Activated T-cell treated with anti-CD3 and anti-CD28 coated beads, Interleukin-2, amount 50 U/mL, for 72 hours (primary cell): ENCODE measurements around the gene CTAG2. TPM values are rescaled to one million over a fixed set of nuclear protein-coding genes. Genes with fewer than 3 reads are reported as not detected.

Experiments
- ATAC-seq, 2 donors: fragments of 150-1000 bp; cut with Tn5 transposase; replicated peaks in 1 of 2; 2 replicates each; pipeline ENCODE4 v1.10.0; 2021; ENCODE audit warnings: moderate library complexity in 2 of 2, mild to moderate bottlenecking in 1 of 2
- DNase-seq, 2 donors: peaks; one replicate each; pipeline ENCODE4 v3.0.0; 2021 to 2022; ENCODE audit warnings: mixed read lengths in 1 of 2
- H3K27ac Mint-ChIP-seq: one replicate; pipeline ENCODE4 v1.8.0; 2022; ENCODE audit warnings: mild to moderate bottlenecking, moderate library complexity, mixed read lengths
- H3K27me3 Mint-ChIP-seq: one replicate; pipeline ENCODE4 v1.8.0; 2022; ENCODE audit warnings: low read depth, mixed read lengths
- H3K36me3 Mint-ChIP-seq, 2 donors: one replicate each; pipeline ENCODE4 v1.8.0; 2022; ENCODE audit warnings: mixed read lengths in 2 of 2, mild to moderate bottlenecking in 1 of 2; ENCODE audit not compliant: insufficient read depth in 2 of 2
- H3K4me1 Mint-ChIP-seq: one replicate; pipeline ENCODE4 v1.8.0; 2022; ENCODE audit warnings: low read depth, mixed read lengths
- H3K4me3 Mint-ChIP-seq, 2 donors: one replicate each; pipeline ENCODE4 v1.8.0; 2022; ENCODE audit warnings: mild to moderate bottlenecking in 2 of 2, mixed read lengths in 2 of 2, moderate library complexity in 2 of 2
- H3K9me3 Mint-ChIP-seq, 2 donors: one replicate each; pipeline ENCODE4 v1.8.0; 2022; ENCODE audit warnings: mixed read lengths in 2 of 2
- total RNA-seq, 2 donors: library from RNA; stranded (reverse); gene quantifications; one replicate each; pipeline ENCODE4 v1.2.3, GENCODE V29; 2022

CTAG2 gene
- total RNA-seq, 2 donors from 2014 or later = not detected

DNA sequence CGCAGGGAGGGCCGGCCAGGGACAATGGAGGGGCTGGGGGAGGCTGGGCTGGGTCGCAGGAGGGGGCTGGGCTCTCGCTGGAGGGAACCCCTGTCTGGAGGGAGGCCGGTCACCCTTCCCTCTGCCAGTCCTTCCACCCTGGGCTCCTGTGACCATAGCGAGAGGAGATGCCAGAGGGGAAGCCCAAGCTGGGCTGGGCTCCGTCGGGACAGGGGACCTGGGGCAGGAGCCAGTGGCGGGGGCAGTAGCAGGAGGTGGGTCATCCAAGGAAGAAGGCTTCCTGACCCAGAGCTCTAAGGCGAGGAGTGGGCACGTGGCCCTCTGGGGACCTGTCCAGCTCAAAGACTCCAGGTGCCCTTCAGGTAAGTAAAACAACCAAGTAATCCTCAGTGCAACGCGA lies 51.2 kb downstream of the CTAG2 start:
- ATAC-seq (no peak), DNase-seq (no peak)
- Mint-ChIP-seq H3K27me3 (peaks cover 27% of the 10 kb centered on the region), H3K9me3 (no peaks in the 10 kb centered on the region), H3K36me3 (no peaks in the 10 kb centered on the region), H3K27ac (no peak overlapping the region), H3K4me1 (peaks cover 16% of the 10 kb centered on the region), H3K4me3 (no peak overlapping the region)

Other genes starting within 250 kb of the CTAG2 start
- gene DNASE1L1, start 244.3 kb downstream of the CTAG2 start, total RNA-seq = 10 to 100 TPM in 1 of 2 donors, 1 to 10 TPM in 1; 9.3 to 11.4 TPM
- 100 to 1,000 TPM in 1 of 2 donors, 10 to 100 TPM in 1; 89.0 to 106 TPM for gene TAFAZZIN, start 242.0 kb downstream of the CTAG2 start, total RNA-seq
- gene ATP6AP1, start 224.9 kb downstream of the CTAG2 start, total RNA-seq = 10 to 100 TPM; 37.0 to 38.7 TPM
- gene GDI1, start 216.4 kb downstream of the CTAG2 start, total RNA-seq = 100 to 1,000 TPM; 115 to 118 TPM
- 10 to 100 TPM; 49.6 to 56.6 TPM for gene FAM50A, start 209.4 kb downstream of the CTAG2 start, total RNA-seq
- 10 to 100 TPM; 39.4 to 42.9 TPM for gene PLXNA3, start 195.3 kb downstream of the CTAG2 start, total RNA-seq
- gene LAGE3, start 174.3 kb downstream of the CTAG2 start, total RNA-seq = 10 to 100 TPM; 34.3 to 35.8 TPM
- 10 to 100 TPM; 45.0 to 53.5 TPM for gene UBL4A, start 167.0 kb downstream of the CTAG2 start, total RNA-seq
- gene SLC10A3, start 162.9 kb downstream of the CTAG2 start, total RNA-seq = 10 to 100 TPM; 19.9 to 25.1 TPM
- gene FAM3A, start 137.3 kb downstream of the CTAG2 start, total RNA-seq = 10 to 100 TPM; 31.2 to 32.9 TPM
- 10 to 100 TPM; 46.9 to 47.3 TPM for gene G6PD, start 106.7 kb downstream of the CTAG2 start, total RNA-seq
- gene IKBKG, start 106.0 kb downstream of the CTAG2 start, total RNA-seq = 10 to 100 TPM; 38.4 to 39.4 TPM
- not detected for gene CTAG1A, start 68.4 kb downstream of the CTAG2 start, total RNA-seq
- not detected for gene CTAG1B, start 34.3 kb downstream of the CTAG2 start, total RNA-seq
- 1 to 10 TPM; 6.2 to 8.4 TPM for gene GAB3, start 97.5 kb upstream of the CTAG2 start, total RNA-seq
- 100 to 1,000 TPM in 1 of 2 donors, 10 to 100 TPM in 1; 92.7 to 111 TPM for gene DKC1, start 109.3 kb upstream of the CTAG2 start, total RNA-seq
- gene MPP1, start 151.9 kb upstream of the CTAG2 start, total RNA-seq = 10 to 100 TPM; 29.5 to 37.1 TPM
- not detected for gene SMIM9, start 181.1 kb upstream of the CTAG2 start, total RNA-seq
- gene F8A1, start 232.8 kb upstream of the CTAG2 start, total RNA-seq = 10 to 100 TPM; 50.6 to 63.7 TPM